Esophagus squamous epithelium (tissue), 4 donors: ENCODE data around the gene PNP.
A peak's percentile ranks its signal among the peaks of the same experiment; 100 is the strongest.

Experiments used
- CTCF ChIP-seq, 6 experiments: fragments of 450-650 bp in 4 of 6; fragments of 200-600 bp in 2 of 6; sonication (generic) in 2 of 6; IDR thresholded peaks; one replicate each; pipeline ENCODE4 v1.5.1; 2016 to 2019; ENCODE audit warnings: antibody characterized with exemption in 6 of 6, mild to moderate bottlenecking in 4 of 6, moderate library complexity in 4 of 6
- POLR2A ChIP-seq, 4 donors: fragments of 450-650 bp; IDR thresholded peaks; one replicate each; pipeline ENCODE4 v1.6.1; 2017; ENCODE audit warnings: antibody characterized with exemption in 4 of 4, mild to moderate bottlenecking in 4 of 4, moderate library complexity in 3 of 4

DNA sequence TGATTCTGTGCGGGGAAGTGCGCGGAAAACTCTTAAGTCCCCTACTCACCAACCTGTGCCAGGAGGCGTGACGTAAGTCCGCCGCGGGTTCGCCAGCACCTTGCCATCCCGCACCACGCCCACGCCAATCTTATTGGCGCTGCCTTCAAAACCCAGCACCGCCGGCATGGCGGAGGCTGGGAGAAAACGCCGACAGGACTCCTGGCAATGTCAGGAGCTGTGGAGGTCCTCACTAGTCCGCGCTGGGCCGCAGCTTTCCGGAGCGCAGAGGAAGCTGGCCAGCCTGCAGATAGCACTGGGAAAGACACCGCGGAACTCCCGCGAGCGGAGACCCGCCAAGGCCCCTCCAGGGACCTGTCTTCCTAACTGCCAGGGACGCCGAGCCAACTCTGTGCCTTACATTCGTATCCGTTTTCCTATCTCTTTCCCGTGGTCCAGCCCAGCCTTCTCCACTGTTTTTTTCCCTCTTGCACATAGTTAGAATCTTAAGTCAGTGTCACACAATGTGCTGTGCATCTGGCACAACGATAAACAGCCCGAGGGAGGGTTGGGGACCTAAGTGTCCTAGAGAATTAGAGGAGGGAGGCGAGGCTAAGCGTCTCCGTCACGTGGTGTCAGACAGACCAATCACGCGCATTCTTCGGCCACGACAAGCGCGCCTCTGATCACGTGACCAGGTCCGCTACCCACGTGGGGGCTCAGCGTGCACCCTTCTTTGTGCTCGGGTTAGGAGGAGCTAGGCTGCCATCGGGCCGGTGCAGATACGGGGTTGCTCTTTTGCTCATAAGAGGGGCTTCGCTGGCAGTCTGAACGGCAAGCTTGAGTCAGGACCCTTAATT, 14.5 kb upstream of the PNP start, which contains the start of the genes APEX1 and OSGEP:
- TF ChIP-seq POLR2A (IDR thresholded peaks at IDR 0.05) (peak in 3 of 4 donors; percentile 55 to 82 (median 67)), CTCF (IDR thresholded peaks at IDR 0.05) (no peak)
